Measurements from ENCODE around the gene FGF21. TPM values are rescaled to one million over a fixed set of nuclear protein-coding genes. Genes with fewer than 3 reads are reported as not detected.
"Not testable (repeated sequence)": the region's sequence is repeated elsewhere in the genome, so short reads cannot be mapped to it uniquely, and the experiment has no call there.

Gene FGF21
- total RNA-seq, 1 donor from 2014 or later = not detected

- intact Hi-C loops (cut with micrococcal nuclease) = no loop called here
Observed at GRCh38 chr19:48750771-48751504, 4.4 kb upstream of the FGF21 start.

GRCh38 chr19:48751845-48752495 lies 3.4 kb upstream of the FGF21 start:
- intact Hi-C loops (cut with micrococcal nuclease) = no loop called here

GRCh38 chr19:48752496-48753365 lies 2.6 kb upstream of the FGF21 start, which contains the start of gene FUT1:
Gene FUT1, minus strand, starts transcription at chr19:48752641. Its CDS starts 1,360 bp downstream, at chr19:48751281.
- intact Hi-C loops (cut with micrococcal nuclease) = no loop called here

GRCh38 chr19:48755787-48756186 lies 463 bp downstream of the FGF21 start:
- intact Hi-C loops (cut with micrococcal nuclease) = no loop called here

GRCh38 chr19:48756212-48756611 lies 888 bp downstream of the FGF21 start:
- intact Hi-C loops (cut with micrococcal nuclease) = no loop called here

- intact Hi-C loops (cut with micrococcal nuclease) = no loop called here
Observed at GRCh38 chr19:48756686-48757085, 1.4 kb downstream of the FGF21 start.

GRCh38 chr19:48757089-48757675 lies 1.9 kb downstream of the FGF21 start:
- intact Hi-C loops (cut with micrococcal nuclease) = no loop called here

- intact Hi-C loops (cut with micrococcal nuclease) = no loop called here
Observed at GRCh38 chr19:48757741-48758144, 2.4 kb downstream of the FGF21 start.

GRCh38 chr19:48760504-48761205 lies 5.3 kb downstream of the FGF21 start:
- intact Hi-C loops (cut with micrococcal nuclease) = no loop called here

GRCh38 chr19:48765816-48766215 lies 10.5 kb downstream of the FGF21 start:
- intact Hi-C loops (cut with micrococcal nuclease) = not testable (repeated sequence)

- intact Hi-C loops (cut with micrococcal nuclease) = not testable (repeated sequence)
Observed at GRCh38 chr19:48768171-48768753, 12.9 kb downstream of the FGF21 start.

GRCh38 chr19:48768994-48769713 lies 13.8 kb downstream of the FGF21 start:
- intact Hi-C loops (cut with micrococcal nuclease) = no loop called here

GRCh38 chr19:48770266-48770665 lies 14.9 kb downstream of the FGF21 start:
- intact Hi-C loops (cut with micrococcal nuclease) = no loop called here

GRCh38 chr19:48770734-48771472 lies 15.6 kb downstream of the FGF21 start:
- intact Hi-C loops (cut with micrococcal nuclease) = no loop called here

- intact Hi-C loops (cut with micrococcal nuclease) = no loop called here
Observed at GRCh38 chr19:48772503-48772953, 17.2 kb downstream of the FGF21 start.

GRCh38 chr19:48777139-48777538 lies 21.8 kb downstream of the FGF21 start:
- intact Hi-C loops (cut with micrococcal nuclease) = no loop called here

GRCh38 chr19:48777720-48778119 lies 22.4 kb downstream of the FGF21 start:
- intact Hi-C loops (cut with micrococcal nuclease) = no loop called here

- intact Hi-C loops (cut with micrococcal nuclease) = loop anchor here (10.0 kb wide), 1 partner anchor 425 kb away; no protein-coding TSS in a partner anchor
Observed at GRCh38 chr19:48779636-48780035, 24.3 kb downstream of the FGF21 start.

Data from T-helper 1 cell treated with Interleukin-12 subunit alpha and Interleukin-12 subunit beta and Interleukin-4 antibody, amounts not matched to agents 30 ng/mL and 1 ng/mL, for 36 hours (primary cell).